Measurements from ENCODE around the gene NAP1L4. TPM values are rescaled to one million over a fixed set of nuclear protein-coding genes. Genes with fewer than 3 reads are reported as not detected.
A peak's percentile ranks its signal among the peaks of the same experiment; 100 is the strongest.

NAP1L4 gene
- total and polyA plus RNA-seq, 9 donors: 97.3 to 116 (median 107) TPM

GRCh38 chr11:2982214-2982613 lies 9.9 kb downstream of the NAP1L4 start:
- Histone ChIP-seq H3K27ac (ENCODE audit: low read length) (no peak overlapping the region), H3K9me3 (replicated peaks; ENCODE audit: control insufficient read depth, low read depth, low read length) (no peaks in the 10 kb centered on the region), H3K4me1 (ENCODE audit: control insufficient read depth, insufficient read depth, low read length) (no peaks in the 10 kb centered on the region), H3K4me3 (ENCODE audit: low read length) (no peak overlapping the region), H3K36me3 (ENCODE audit: control insufficient read depth, insufficient read depth, low read length) (peaks cover 18% of the 10 kb centered on the region), H3K27me3 (ENCODE audit: control insufficient read depth, insufficient read depth, low read length) (no peaks in the 10 kb centered on the region)
- no peak for DNase-seq
- WGBS (ENCODE audit: insufficient coverage): 57% methylated on average over 1 of the region's 2 CpGs

DNA sequence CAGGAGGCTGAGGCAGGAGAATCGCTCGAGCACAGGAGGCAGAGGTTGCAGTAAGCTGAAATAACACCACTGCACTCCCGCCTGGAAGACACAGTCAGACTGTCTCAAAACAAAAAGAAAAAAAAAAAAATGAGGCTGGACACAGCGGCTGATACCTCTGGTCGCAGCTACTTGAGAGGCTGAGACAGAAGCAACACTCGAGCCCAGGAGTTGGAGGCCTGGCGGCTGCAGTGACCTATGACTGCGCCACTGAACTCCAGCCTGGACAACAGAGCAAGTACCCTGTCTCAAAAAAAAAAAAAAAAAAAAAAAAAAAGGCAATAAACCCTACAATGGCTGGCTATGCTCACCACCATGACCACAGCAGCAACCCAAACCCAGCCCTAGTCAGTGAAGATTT lies 11.0 kb downstream of the NAP1L4 start:
- 90% methylated on average over 3 of the region's 8 CpGs for WGBS (ENCODE audit: insufficient coverage)
- peaks cover 24% of the 10 kb centered on the region for H3K36me3 ChIP-seq (ENCODE audit: control insufficient read depth, insufficient read depth, low read length)

GRCh38 chr11:2980168-2980840 lies 11.8 kb downstream of the NAP1L4 start:
- WGBS (ENCODE audit: insufficient coverage): 73% methylated on average over 2 of the region's 6 CpGs
- Histone ChIP-seq H3K4me1 (ENCODE audit: control insufficient read depth, insufficient read depth, low read length) (no peaks in the 10 kb centered on the region), H3K36me3 (ENCODE audit: control insufficient read depth, insufficient read depth, low read length) (peaks cover 31% of the 10 kb centered on the region)

More for the DNA sequence above, 11.0 kb downstream of the NAP1L4 start:
- no peak overlapping the region for H3K4me3 ChIP-seq (ENCODE audit: low read length)
- H3K9me3 ChIP-seq (replicated peaks; ENCODE audit: control insufficient read depth, low read depth, low read length): no peaks in the 10 kb centered on the region
- no peaks in the 10 kb centered on the region for H3K4me1 ChIP-seq (ENCODE audit: control insufficient read depth, insufficient read depth, low read length)
- no peak overlapping the region for H3K27ac ChIP-seq (ENCODE audit: low read length)
- no peak for DNase-seq
- no peaks in the 10 kb centered on the region for H3K27me3 ChIP-seq (ENCODE audit: control insufficient read depth, insufficient read depth, low read length)

DNA sequence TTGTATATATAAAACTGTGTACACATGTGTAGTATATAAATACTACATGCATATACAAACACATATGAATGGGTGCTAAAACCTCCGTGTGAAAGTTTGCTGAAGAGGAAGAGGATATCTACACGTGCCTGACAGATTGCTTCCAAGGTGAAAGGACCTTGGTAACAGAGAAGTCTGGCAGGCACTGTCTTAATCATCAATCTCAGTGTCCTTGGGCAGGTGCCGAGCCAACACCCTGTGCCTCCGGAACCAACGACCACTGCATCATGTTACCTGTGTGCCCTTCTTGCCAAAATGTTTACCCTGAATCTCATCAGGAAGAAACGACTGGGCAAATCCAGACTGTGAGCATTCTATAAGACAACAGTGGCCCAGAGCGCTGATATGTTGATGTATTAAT lies 15.0 kb downstream of the NAP1L4 start:
- Histone ChIP-seq H3K27ac (ENCODE audit: low read length) (no peak overlapping the region), H3K4me1 (ENCODE audit: control insufficient read depth, insufficient read depth, low read length) (no peaks in the 10 kb centered on the region), H3K36me3 (ENCODE audit: control insufficient read depth, insufficient read depth, low read length) (peaks cover 54% of the 10 kb centered on the region), H3K9me3 (replicated peaks; ENCODE audit: control insufficient read depth, low read depth, low read length) (no peaks in the 10 kb centered on the region), H3K4me3 (ENCODE audit: low read length) (no peak overlapping the region), H3K27me3 (ENCODE audit: control insufficient read depth, insufficient read depth, low read length) (no peaks in the 10 kb centered on the region)
- no peak for DNase-seq
- 89% methylated on average over 4 of the region's 7 CpGs for WGBS (ENCODE audit: insufficient coverage)

More at GRCh38 chr11:2980168-2980840, 11.8 kb downstream of the NAP1L4 start:
- DNase-seq: no peak
- H3K27ac ChIP-seq (ENCODE audit: low read length): no peak overlapping the region
- H3K4me3 ChIP-seq (ENCODE audit: low read length): no peak overlapping the region
- H3K27me3 ChIP-seq (ENCODE audit: control insufficient read depth, insufficient read depth, low read length): no peaks in the 10 kb centered on the region
- no peaks in the 10 kb centered on the region for H3K9me3 ChIP-seq (replicated peaks; ENCODE audit: control insufficient read depth, low read depth, low read length)

DNA sequence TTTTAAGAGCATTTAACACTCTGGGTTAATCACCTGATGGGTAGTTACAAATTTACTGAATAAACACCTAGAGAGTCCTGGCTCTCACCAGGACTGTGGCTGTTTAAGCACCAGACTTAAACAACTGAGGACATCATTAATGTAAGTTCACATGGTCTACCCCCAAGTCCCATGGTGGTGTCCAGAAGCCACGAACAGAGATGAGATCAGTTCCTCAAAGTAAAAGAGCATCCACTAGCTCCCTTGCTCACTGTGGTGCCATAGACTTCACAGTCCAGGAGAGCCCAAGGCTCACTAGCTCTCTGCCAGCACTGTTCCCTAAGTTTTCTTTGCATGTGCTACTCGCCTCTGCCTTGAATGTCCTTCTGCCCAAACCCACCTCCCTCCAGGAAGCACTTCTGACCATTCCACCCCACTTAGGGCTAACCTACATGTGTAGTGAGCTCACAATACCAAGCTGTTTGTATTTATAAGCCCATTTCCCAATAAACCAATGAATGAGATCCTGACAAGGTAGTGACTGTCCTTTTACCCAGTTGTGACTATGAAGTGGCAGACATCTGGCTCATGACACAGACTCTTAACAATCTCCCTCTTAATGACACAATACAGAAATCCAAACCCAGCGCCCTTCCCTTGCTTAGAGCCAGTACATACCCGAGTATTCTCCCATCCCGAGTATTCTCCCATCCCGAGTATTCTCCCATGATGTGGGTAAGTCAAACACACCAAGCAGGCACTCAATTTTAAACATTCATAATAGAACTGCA lies 15.7 kb downstream of the NAP1L4 start:
- Histone ChIP-seq H3K4me1 (ENCODE audit: control insufficient read depth, insufficient read depth, low read length) (no peaks in the 10 kb centered on the region), H3K27ac (ENCODE audit: low read length) (no peak overlapping the region), H3K36me3 (ENCODE audit: control insufficient read depth, insufficient read depth, low read length) (peaks cover 59% of the 10 kb centered on the region), H3K27me3 (ENCODE audit: control insufficient read depth, insufficient read depth, low read length) (no peaks in the 10 kb centered on the region), H3K9me3 (replicated peaks; ENCODE audit: control insufficient read depth, low read depth, low read length) (no peaks in the 10 kb centered on the region), H3K4me3 (ENCODE audit: low read length) (no peak overlapping the region)
- 81% methylated on average over 4 of the region's 6 CpGs for WGBS (ENCODE audit: insufficient coverage)
- no peak for DNase-seq

DNA sequence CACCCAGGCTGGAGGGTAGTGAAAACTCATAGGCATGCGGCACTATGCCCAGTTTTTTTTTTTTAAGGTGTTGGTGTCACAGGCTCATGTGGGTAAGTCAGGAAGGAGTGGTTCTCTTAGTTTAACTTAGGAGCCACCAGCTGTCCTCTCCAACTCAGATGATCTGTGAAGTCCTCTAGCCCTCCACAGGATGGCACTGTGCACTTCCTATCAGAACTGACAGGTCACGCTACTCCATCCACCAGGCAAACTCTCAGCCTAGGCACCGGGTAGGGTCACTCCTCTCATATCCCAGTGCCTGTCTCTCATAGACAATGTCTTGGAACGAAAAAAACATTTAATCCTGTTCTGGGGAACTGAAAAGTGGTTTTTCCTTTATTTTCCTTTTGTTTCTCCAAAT lies 16.5 kb downstream of the NAP1L4 start:
- Histone ChIP-seq H3K4me3 (ENCODE audit: low read length) (no peak overlapping the region), H3K27me3 (ENCODE audit: control insufficient read depth, insufficient read depth, low read length) (no peaks in the 10 kb centered on the region), H3K4me1 (ENCODE audit: control insufficient read depth, insufficient read depth, low read length) (no peaks in the 10 kb centered on the region), H3K36me3 (ENCODE audit: control insufficient read depth, insufficient read depth, low read length) (peaks cover 64% of the 10 kb centered on the region), H3K9me3 (replicated peaks; ENCODE audit: control insufficient read depth, low read depth, low read length) (no peaks in the 10 kb centered on the region), H3K27ac (ENCODE audit: low read length) (no peak overlapping the region)
- WGBS (ENCODE audit: insufficient coverage): no CpG with 5 or more reads among the region's 4 CpGs
- DNase-seq: peak; percentile 29

DNA sequence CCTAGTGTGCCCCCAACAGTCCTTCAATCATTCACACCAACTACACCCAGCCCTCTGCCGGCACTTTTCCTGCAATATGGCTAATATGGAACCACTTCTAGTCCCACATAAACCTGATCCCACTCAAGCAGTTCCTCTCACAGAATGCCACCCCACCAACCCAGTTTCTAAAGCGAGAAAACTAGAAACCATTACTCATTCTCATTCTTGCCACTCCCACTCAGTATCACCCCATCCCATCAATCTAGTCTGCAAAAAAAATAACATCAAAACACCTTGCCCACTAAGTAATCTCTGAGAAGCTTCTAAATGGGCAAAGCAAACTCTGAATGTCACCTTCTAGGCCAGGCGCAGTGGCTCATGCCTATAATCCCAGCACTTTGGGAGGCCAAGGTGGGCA lies 17.9 kb downstream of the NAP1L4 start:
- Histone ChIP-seq H3K9me3 (replicated peaks; ENCODE audit: control insufficient read depth, low read depth, low read length) (no peaks in the 10 kb centered on the region), H3K4me3 (ENCODE audit: low read length) (no peak overlapping the region), H3K4me1 (ENCODE audit: control insufficient read depth, insufficient read depth, low read length) (no peaks in the 10 kb centered on the region), H3K27ac (ENCODE audit: low read length) (no peak overlapping the region), H3K27me3 (ENCODE audit: control insufficient read depth, insufficient read depth, low read length) (no peaks in the 10 kb centered on the region), H3K36me3 (ENCODE audit: control insufficient read depth, insufficient read depth, low read length) (peaks cover 77% of the 10 kb centered on the region)
- no peak for DNase-seq
- 97% methylated on average over 3 of the region's 3 CpGs for WGBS (ENCODE audit: insufficient coverage)

DNA sequence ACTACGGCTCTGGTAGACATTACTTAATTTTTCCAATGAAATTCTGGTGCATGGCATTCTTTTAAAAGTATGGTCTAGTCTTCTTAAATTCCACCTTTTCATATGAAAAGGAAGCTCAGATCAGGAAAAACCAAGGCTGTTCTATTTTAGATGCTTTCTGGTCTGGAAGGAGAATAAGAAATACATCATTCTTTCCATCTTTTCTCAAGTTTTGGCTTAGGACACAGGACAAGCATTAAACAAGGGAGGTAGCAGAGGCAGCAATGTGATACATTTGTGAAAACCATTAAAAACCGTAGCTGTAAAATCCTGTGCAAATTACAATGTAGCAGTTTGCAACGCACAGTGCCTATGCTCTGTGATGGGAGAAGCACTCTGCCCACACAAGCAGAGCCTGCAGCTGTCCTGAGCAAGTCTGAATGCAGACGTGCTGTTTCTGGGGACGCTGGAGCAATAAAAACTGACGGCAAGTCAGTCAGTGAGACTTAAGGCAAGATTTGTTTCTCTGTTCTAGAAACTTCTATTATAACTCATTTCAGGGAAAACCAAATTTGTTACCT lies 23.7 kb downstream of the NAP1L4 start:
- WGBS (ENCODE audit: insufficient coverage): 55% methylated on average over 3 of the region's 6 CpGs
- Histone ChIP-seq H3K36me3 (ENCODE audit: control insufficient read depth, insufficient read depth, low read length) (peaks cover 83% of the 10 kb centered on the region), H3K4me3 (ENCODE audit: low read length) (no peak overlapping the region)

GRCh38 chr11:2964782-2965181 lies 27.3 kb downstream of the NAP1L4 start:
- no peaks in the 10 kb centered on the region for H3K9me3 ChIP-seq (replicated peaks; ENCODE audit: control insufficient read depth, low read depth, low read length)
- no peaks in the 10 kb centered on the region for H3K4me1 ChIP-seq (ENCODE audit: control insufficient read depth, insufficient read depth, low read length)
- no peak for DNase-seq
- H3K27ac ChIP-seq (ENCODE audit: low read length): no peak overlapping the region
- WGBS (ENCODE audit: insufficient coverage): 95% methylated on average over 3 of the region's 4 CpGs
- no peak overlapping the region for H3K4me3 ChIP-seq (ENCODE audit: low read length)
- H3K36me3 ChIP-seq (ENCODE audit: control insufficient read depth, insufficient read depth, low read length): peaks cover 84% of the 10 kb centered on the region
- no peaks in the 10 kb centered on the region for H3K27me3 ChIP-seq (ENCODE audit: control insufficient read depth, insufficient read depth, low read length)

More for the DNA sequence above, 23.7 kb downstream of the NAP1L4 start:
- H3K9me3 ChIP-seq (replicated peaks; ENCODE audit: control insufficient read depth, low read depth, low read length): no peaks in the 10 kb centered on the region
- DNase-seq: peak; percentile 83
- no peaks in the 10 kb centered on the region for H3K4me1 ChIP-seq (ENCODE audit: control insufficient read depth, insufficient read depth, low read length)
- H3K27me3 ChIP-seq (ENCODE audit: control insufficient read depth, insufficient read depth, low read length): no peaks in the 10 kb centered on the region
- peak overlapping the region; percentile 31 for H3K27ac ChIP-seq (ENCODE audit: low read length)

- H3K9me3 ChIP-seq (replicated peaks; ENCODE audit: control insufficient read depth, low read depth, low read length): no peaks in the 10 kb centered on the region
- H3K4me1 ChIP-seq (ENCODE audit: control insufficient read depth, insufficient read depth, low read length): no peaks in the 10 kb centered on the region
- no peaks in the 10 kb centered on the region for H3K27me3 ChIP-seq (ENCODE audit: control insufficient read depth, insufficient read depth, low read length)
- WGBS (ENCODE audit: insufficient coverage): 95% methylated on average over 4 of the region's 6 CpGs
- H3K36me3 ChIP-seq (ENCODE audit: control insufficient read depth, insufficient read depth, low read length): peaks cover 83% of the 10 kb centered on the region
- no peak overlapping the region for H3K4me3 ChIP-seq (ENCODE audit: low read length)
- H3K27ac ChIP-seq (ENCODE audit: low read length): no peak overlapping the region
- DNase-seq: no peak
Measured at GRCh38 chr11:2963761-2964160, 28.4 kb downstream of the NAP1L4 start.

Measured in muscle of leg (tissue), 11 donors.